Measurements from ENCODE around the gene NDUFS3. TPM values are rescaled to one million over a fixed set of nuclear protein-coding genes. Genes with fewer than 3 reads are reported as not detected.

NDUFS3 gene
- total RNA-seq, 1 experiment from 2014 or later: 137 TPM

DNA sequence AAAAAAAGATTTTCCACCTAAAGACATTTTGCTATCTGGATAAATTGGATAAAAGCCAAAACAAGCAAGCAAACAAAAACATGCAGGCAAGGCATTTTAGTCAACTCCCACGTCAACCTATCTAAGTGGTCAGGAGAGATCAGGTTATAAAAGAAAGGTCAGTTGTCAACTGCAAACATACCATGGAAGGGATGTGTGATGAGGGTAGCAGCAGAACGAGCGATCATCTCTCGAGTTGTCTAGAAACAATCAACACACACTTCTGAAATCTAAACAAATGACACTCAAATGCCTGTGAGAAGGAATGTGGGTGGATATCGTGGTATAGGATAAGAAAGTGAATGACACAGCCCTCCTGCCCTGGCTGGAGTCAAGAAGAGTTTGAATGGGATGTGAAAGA, 52.6 kb downstream of the NDUFS3 start:
- no peak for DNase-seq (ENCODE audit: low read depth)

Other genes with a start within 250 kb of the NDUFS3 start
- gene MYBPC3, start 226.4 kb upstream of the NDUFS3 start, total RNA-seq (2014; rRNA removed; shearing (Covaris generic)): not detected in 2 replicates
- not detected in 2 replicates for gene SPI1, start 200.5 kb upstream of the NDUFS3 start, total RNA-seq (2014; rRNA removed; shearing (Covaris generic))
- gene SLC39A13, start 170.5 kb upstream of the NDUFS3 start, total RNA-seq (2014; rRNA removed; shearing (Covaris generic)): 29.8 and 50.5 TPM in 2 replicates
- gene PSMC3, start 152.6 kb upstream of the NDUFS3 start, total RNA-seq (2014; rRNA removed; shearing (Covaris generic)): 272 and 370 TPM in 2 replicates
- not detected in 2 replicates for gene RAPSN, start 129.9 kb upstream of the NDUFS3 start, total RNA-seq (2014; rRNA removed; shearing (Covaris generic))
- gene CELF1, start 25.9 kb upstream of the NDUFS3 start, total RNA-seq (2014; rRNA removed; shearing (Covaris generic)): 59.9 and 62.5 TPM in 2 replicates
- 62.2 and 81.9 TPM in 2 replicates for gene PTPMT1, start 13.5 kb upstream of the NDUFS3 start, total RNA-seq (2014; rRNA removed; shearing (Covaris generic))
- 21.3 and 26.9 TPM in 2 replicates for gene KBTBD4, start 104 bp upstream of the NDUFS3 start, total RNA-seq (2014; rRNA removed; shearing (Covaris generic))
- not detected in 2 replicates for gene FAM180B, start 7.6 kb downstream of the NDUFS3 start, total RNA-seq (2014; rRNA removed; shearing (Covaris generic))
- gene C1QTNF4, start 15.3 kb downstream of the NDUFS3 start, total RNA-seq (2014; rRNA removed; shearing (Covaris generic)): not detected in 2 replicates
- gene MTCH2, start 63.5 kb downstream of the NDUFS3 start, total RNA-seq (2014; rRNA removed; shearing (Covaris generic)): 119 and 128 TPM in 2 replicates
- gene AGBL2, start 136.3 kb downstream of the NDUFS3 start, total RNA-seq (2014; rRNA removed; shearing (Covaris generic)): 0.42 and 1.3 TPM in 2 replicates
- gene FNBP4, start 188.3 kb downstream of the NDUFS3 start, total RNA-seq (2014; rRNA removed; shearing (Covaris generic)): 37.7 and 79.5 TPM in 2 replicates